ENCODE results near the gene ZCCHC2.

The ZCCHC2 gene

DNA sequence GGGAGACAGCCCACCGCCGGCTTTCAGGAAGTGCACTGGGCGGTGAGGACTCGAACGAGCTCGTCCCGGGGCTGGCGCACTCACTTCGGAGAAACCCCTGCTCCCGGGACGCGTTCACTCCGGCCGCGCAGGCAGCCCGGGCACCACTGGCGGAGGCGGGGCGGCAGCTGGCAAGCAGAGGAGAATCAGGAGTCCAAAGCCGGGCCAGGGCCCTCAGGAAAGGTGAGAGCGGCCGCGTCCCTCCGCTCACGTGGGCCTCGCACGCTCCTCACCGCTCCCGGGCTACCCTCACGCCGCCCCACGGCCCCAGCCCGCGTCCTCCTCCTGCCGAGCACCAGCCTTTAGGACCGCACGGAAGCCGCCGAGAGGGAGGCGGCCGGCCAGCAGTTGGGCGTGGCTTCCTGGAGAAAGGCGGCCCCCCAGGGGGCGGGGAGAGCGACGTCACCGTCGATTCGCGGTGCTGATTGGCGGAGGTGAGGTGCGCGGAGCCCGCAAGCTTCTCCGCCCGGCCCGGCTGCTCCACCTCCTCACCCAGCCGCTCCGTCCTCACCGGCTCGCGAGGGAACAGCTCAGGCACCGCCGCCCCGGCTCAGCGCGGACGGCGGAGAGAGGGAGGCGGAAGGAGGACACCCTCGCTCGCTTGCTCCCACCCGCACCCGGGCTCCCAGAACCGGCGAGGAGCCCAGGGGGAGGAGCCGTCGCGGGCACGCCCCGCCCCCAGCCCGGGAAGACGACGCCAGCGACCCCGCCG lies at the start of gene ZCCHC2:
Gene ZCCHC2, plus strand, starts transcription at position 522 of the 751 bp plus-strand sequence. CDS start 400 bp downstream, outside the sequence.
- peak; percentile 97 for DNase-seq

DNA sequence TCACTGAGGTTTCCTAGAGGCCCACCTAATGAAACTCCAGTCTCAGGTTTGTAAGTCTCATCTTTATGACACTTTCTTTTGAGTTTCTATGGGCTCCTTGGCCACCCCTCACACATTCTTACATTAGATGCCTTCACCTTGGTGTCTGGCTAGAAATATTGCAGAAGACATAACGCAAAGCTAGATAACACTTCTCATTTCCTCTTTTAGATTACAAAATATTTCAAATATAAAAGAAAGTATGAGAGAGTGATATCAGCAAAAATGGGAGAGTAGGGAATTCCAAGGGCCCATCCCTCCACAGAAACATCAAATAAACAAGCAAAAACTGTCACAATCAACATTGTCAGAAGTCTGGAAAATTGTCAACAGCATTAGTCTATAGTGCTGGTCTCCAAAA lies 43.3 kb upstream of the ZCCHC2 start:
- no peak for DNase-seq

DNA sequence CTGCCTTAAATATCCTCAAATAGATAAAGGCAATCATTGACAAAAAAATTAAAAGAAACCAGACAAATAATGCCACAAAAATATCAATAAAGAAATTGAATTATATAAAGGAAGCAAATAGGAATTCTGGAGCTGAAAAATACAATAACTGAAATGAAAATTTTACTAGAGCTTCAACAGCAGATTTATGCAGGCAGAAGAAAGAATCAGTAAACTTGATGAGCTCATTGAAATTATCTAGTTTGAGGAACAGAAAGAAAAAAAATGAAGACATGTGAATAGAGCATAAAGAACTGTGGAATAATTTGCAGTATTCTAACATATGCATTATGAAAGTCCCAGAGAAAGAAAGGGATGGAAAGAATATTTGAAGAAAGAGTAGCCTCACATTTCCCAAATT lies 41.9 kb upstream of the ZCCHC2 start:
- no peak for DNase-seq

DNA sequence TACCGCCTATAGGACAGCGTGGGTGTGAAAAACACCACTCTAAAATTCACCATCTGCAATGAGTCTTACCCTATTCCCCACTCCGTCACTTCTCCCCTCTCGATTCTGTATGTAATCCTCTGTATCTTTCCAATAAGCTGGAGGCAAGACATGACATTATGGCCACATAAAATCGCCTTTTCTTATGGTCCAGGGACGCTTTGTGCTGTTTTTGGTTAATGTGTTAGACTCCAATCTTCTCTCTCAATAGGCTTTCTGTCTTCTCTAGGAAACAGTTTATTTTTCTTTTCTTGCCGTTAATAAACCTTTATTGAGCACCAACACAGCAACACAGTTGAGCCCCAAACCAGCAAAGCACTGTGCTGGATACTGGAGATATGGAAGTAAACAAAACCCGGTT lies 37.9 kb upstream of the ZCCHC2 start:
- no peak for DNase-seq

DNA sequence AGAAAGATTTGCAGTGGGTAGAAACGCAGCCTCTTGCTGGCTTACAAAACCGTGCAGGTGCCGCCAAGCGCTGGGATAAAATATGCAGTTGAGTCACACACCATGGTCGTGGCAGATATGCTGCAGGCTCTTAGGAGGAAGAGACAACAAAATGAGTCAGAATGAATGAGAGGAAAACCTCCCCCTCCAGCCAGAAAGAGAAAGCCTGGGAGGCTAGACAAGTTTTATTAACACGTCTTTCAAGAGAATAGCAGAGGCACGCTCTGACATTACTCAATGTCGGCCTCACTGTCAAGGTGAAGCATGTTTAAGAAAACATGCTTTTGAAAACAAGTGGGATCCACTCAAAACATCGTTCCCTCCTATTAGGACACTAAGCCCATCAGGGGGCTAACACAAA lies 37.1 kb upstream of the ZCCHC2 start:
- DNase-seq: peak; percentile 72

DNA sequence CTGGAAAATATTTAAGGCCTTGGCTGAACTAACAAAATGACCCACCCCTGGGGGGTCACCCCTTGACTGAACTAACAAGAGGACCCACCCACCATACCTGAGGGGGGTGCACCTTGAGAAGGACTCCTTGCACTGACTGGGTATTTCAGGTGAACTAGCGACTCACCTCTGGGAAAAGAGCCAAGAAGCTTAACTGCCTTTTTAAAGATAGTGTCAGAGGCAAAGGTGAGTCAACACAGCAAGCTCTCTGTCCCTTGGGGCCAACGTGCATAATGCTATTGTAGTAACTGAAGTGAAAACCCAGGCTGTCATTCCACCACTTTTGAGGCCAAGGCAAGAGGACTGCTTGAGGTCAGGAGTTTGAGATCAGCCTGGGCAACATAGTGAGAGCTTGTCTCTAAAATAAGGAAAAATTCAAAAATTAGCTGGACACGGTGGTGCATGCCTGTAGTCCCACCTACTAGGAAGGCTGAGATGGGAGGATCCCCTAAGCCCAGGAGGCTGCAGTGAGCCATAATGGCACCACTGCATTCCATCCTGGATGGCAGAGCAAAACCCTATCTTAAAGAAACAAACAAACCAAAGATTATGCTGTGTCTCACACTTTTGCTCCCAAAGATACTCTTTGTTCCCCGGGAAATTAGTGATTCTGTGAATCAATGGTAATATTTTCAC lies 36.4 kb upstream of the ZCCHC2 start:
- peak; percentile 62 for DNase-seq

DNA sequence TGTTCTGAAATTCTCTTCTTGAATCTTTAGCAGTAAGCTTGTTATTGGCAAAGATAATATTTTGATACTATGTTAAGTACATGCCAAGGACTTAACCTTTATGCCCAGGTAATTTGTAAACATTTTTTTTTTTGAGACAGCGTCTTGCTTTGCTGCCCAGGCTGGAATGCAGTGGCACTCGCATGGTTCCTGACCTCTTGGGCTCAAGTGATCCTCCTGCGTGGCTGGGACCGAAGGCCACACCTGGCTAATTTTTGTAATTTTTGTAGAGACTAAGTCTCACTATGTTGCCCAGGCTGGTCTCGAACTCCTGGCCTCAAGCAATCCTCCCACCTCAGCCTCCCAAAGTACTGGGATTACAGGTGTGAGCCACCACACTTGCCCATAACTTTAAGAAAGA lies 35.7 kb upstream of the ZCCHC2 start:
- no peak for DNase-seq

DNA sequence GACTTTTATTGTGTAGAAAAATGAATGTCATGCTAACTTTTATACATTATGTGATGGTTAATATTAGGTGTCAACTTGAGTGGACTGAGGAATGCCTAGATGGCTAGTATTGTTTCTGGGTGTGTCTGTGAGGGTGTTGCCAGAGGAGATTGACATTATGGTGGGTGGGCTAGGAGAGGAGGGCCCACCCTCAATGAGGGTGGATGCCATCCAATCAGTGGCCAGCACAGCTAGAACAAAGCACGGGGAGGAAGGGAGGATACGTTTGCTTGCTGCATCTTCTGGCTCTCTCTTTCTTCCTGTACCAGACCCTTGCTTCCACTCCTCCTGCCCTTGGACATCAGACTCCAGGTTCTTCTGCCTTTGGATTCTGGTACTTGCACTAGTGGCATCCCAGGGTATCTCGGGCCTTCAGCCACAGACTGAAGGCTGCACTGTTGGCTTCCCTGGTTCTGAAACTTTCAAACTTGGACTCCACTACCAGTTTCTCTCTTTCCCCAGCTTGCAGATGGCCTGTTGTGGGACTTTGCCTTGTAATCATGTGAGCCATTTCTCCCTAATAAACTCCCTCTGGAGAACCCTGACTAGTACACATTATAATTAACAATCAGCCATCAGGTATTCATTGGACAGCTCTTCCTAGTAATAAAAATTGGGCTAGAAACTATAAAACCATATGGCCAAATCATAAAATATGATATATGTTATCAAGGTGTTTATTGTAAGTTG lies 31.7 kb upstream of the ZCCHC2 start:
- no peak for DNase-seq

DNA sequence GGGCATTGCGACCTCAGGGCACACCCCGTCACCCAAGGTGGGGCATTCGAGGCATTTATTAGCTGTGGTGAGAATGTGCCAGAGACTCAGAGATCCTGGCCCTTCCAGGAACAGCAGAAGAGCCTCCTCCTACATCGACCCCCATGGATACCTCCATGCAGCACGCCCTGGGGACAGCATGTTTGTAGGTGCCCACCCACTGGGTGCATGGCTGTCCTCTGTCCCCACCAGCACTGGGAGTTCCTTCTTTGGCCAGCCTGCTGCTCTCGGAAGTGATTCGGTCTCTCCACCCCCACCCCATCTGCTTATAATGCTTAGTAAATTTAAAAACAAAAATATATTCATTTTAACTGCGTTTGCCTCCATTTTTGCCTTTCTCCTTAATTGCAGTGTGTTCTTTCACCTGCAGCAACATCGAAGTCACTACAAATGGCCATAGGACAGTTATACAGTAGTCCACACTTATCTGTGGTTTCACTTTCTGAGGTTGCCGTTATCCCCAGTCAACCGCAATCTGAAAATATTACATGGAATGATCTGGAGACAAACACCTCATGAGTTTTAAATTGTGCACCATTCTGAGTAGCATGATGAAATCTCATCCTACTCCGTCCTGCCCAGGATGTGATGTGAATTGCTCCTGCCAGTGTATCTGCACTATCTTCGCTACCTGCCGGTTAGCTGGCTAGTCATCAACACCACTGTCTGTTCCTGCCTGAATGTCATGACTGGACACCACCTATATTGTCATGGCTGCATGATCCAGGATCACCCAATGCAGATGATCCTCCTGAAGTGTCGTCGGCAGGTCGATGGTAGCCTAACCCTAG lies 29.6 kb upstream of the ZCCHC2 start:
- DNase-seq: no peak

DNA sequence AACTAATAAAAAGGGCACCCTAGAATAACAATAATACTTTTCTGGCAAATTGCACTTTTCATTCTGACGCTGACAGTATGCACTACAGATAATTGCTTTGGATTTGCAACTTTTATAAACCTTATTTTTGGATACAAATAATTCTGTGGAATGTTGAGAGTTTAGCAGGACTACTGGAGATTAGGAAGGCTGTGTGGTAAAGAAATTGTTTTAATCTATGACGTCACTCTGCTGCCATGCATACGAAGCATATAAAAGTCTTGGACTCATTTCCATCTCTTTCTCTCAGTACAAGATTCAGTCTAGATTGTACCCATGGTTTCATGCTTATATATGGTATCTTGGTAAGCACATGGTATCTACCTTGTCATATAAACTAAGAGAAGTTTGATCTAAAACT lies 28.1 kb upstream of the ZCCHC2 start:
- DNase-seq: no peak

DNA sequence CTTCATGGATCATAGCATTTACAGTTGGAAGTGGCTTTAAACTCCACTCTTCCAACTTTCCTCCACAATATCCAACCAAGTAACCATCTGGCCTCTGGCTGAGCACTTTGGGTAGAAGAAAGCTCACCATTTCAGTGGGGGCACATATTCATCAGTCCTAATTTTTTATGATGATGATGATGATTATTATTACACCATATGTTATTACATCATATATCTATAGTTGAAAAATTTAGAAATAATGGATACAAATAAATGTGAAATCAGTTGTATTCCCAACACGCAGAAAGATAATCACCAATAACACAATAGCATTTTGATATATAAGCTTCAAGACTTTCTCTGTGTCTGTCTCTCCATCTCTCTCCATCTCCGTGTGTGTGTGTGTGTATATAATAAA lies 26.6 kb upstream of the ZCCHC2 start:
- no peak for DNase-seq

DNA sequence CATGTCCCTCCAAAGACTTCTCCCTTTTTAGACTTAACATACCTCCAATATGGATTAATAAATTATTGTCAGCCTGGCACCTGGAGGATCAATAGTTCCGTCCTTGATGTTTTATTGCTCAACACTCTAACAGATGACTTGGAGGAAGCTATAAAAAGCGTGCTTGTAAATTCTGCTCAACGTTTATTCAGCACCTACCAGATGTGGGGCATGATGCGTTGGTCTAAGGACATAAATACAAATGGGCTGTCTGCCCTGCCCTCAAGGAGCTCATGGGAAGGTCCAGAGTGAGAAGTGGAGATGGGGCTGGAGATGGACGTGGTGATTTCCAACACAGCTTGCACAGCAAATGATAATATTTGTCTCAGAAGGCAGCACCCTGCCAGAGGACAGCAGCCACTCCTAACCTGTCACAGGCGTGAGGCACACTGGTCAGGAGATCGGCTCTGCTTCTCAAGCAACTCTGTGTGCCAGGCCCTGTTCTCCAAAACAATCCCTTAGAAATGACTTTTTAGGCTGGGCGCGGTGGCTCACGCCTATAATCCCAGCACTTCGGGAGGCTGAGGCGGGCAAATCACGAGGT lies 25.5 kb upstream of the ZCCHC2 start:
- no peak for DNase-seq

DNA sequence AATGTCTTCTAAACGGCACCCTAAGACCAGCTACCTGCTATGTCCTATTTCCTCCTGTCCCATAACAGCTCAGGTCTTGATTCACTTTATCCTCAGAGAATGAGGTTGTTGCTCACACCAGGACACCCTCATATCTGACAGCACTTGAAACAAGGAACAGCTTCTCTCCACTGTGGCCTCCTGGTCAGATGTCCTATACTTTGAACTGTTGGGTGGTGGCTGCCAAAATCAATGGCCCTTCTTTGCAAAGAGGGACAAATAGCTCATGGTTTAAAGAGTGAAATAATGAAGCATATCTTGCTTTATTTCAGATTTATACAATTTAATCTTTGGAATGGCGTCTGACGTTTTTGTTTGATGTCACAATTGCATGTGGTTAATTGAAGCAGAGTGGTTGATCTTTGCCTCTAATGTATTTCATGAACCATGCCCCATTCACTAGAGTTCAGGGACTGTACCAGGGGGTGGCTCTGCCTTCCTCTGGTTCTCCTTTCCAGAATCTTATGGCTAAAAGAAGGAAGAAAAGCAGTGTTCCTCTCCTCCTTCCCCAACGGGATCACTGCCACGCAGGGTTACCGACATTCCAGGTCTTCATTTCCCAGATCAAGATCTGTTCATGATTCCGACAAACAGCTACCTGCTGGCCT lies 24.1 kb upstream of the ZCCHC2 start:
- DNase-seq: no peak

DNA sequence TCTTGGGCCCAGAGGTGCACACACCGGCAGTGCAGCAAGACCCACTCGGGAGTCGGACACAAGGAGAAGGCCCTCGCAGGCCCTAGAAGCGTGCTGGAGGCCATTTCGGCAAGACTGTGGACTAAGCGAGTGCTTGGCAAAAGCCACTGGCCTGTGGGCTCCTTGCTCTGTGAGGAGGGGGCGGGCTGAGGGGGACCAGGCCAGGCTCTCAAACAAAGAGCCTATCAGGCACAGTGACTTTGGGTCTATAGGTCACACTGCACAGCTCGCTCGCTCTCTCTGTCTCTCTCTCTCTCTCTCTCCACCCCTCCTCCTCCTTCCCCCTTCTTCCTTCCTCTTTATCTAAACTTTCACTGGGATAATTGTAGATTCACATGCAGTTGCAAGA lies 23.6 kb upstream of the ZCCHC2 start:
- DNase-seq: no peak

DNA sequence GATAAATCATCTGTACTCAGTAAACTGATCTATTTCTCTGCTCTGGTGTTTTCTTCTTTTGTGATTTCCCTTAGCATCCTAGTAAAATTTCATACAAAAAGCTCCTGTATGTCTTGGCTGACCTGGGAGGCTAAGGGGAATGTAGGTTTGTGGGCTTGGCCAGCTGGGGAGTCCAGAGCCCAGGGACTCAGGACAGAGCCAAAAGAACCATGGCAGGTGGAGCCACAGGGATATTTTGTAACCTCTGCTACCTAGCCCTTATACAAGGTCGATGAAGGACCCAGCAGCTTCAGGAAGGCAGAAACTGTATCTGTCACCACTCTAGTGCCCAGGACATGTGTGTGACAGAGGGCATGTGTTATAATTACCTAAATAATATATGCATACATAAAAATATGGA lies 22.7 kb upstream of the ZCCHC2 start:
- DNase-seq: no peak

DNA sequence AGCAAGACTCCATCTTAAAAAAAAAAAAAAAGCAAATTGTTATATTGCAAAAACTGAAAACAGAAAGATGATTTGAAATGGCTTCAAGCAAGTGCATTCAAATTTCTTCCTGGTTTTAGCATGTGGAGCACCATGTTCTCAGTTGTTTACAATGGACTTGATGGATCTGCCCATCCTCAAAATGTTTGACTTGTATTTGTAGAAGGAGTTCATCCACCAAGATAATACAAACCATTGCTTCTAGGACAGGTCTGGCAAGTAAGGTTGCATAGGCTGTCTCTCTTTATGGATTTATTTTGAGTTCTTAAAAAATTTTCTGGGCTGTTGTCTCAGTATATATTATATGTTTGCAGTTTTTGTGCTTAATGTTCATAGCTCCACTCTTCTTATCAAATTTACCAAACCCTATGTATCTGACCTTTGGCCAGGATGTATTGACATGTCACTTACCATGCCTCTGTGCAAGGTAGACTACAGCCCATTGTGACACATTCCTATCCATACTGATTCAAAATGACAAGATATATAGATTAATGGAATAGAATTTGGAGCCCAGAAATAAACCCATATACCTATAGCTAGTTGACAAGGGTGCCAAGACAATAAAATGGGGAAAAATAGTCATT lies 21.7 kb upstream of the ZCCHC2 start:
- DNase-seq: no peak

DNA sequence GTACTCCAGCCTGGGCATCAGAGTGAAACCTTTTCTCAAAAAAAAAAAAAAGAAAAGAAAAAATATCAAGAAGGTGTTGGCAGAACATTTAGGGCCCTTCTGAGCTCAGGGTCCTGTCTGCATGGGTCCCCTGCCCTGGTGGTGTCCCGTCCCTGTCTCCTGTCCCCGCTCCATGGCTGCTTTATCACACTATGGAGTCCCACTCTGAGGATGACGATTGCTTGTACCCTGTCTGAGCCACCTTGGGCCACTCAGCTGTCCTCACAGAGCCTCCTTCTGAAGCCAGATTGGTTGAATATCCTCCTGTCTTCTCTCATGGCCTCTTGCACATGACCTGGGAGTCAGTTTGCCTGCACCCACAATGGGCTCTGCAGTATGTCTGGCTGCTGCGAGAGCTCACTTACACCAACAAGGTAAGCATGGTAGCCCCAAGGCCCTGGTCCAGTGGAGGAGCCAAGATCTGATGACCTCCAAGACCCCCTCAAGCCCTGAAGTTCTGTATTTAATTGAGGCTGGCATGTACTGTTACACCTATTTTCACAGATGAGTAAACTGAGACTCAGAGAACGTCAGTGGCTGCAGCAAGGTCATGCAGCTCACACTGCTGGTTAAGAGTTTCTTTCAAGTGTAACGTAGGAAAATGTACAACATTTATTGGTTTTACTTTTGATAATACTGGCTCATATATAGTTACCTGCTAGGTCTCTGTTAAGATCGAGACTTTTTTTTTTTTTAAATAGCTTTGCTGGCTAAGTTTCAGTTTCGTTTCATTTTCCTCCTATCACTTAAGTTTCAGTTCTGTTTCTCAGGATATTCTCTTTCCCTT lies 16.9 kb upstream of the ZCCHC2 start:
- DNase-seq: no peak

DNA sequence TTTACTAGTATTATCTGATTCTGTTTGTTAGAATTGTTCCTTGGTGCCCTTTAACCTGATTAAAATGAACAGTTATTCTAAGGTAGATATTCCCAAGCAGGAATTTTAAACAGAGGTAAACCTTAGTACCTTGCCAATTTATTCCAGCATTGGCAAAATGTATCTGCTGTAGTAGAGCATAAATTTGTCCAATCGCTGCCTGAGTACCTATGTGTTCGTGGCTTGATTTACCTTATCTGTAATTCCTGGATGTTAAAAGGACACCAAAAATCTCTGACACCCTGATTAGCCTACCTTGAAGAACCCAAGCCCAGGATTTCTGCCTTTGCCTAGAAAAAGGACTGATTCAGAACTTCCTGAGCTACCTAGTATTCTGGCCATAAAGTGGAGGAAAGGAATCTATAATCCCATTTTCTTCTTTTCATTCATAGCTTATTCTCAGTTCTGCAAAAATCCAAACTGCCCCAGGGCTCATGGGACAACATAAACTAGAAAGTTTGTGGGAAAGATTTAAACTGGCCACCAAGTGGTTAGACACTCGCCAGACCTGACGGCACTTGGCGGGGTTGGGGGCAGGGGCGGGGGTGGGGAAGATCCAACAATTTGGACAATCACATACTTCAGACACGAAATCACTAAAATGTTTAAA lies 16.2 kb upstream of the ZCCHC2 start:
- no peak for DNase-seq

DNA sequence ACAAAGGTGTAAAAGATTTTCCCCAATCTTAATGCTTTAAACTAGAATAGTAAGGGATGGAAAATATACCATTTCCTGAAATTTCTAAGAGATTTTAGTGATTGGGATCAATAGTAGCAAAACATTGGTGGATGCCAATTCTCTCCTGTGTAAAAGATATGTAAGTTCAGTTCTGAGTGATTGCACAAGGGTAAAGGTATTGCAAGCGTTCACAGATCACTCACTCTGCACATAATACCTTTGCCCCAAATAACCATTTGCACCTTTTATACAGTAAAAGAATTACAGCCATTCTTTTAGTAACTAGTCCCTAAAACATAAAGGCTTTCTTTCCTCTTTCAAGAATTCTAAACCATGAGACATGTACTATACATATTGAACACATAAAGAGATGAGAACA lies 13.0 kb upstream of the ZCCHC2 start:
- no peak for DNase-seq

DNA sequence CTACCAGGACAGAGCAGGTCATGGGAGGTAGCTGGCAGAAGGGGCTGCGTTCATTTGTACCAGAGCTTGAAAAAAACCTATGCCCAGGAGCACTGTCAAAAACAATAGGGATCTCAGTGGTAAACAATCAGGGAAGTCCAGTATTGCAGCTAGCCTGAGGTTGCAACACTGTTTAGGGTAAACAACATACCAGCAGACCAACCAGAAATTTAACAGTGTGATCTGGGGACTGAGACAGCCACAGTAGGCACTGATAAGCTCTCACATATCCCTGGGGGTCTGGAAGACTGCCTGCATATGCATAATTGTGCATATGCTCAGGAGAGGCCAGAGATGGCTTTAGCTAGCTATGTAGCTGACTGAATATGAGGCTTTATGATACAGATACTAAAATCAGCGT lies 12.0 kb upstream of the ZCCHC2 start:
- DNase-seq: no peak
